Fibroblast of lung (primary cell): ENCODE results near the gene CLIC5. TPM values are rescaled to one million over a fixed set of nuclear protein-coding genes. Genes with fewer than 3 reads are reported as not detected.

Experiments
- DNase-seq, 2 donors: peaks; one replicate each; pipeline versions ENCODE4 v3.0.0 to v3.0.0-alpha.2; 2010; ENCODE audit warnings: low read depth in 2 of 2
- H2AFZ ChIP-seq: 2 replicates; pipeline ENCODE4 v1.5.1; 2012; ENCODE audit warnings: low read length, control low read depth, inconsistent platforms
- H3K27ac ChIP-seq: 2 replicates; pipeline ENCODE4 v1.5.1; 2011; ENCODE audit warnings: low read length, control low read depth; ENCODE audit not compliant: insufficient read depth
- H3K27me3 ChIP-seq: 2 replicates; pipeline ENCODE4 v1.5.1; 2011; ENCODE audit warnings: mild to moderate bottlenecking, low read length; ENCODE audit not compliant: control insufficient read depth, insufficient read depth
- H3K36me3 ChIP-seq: 2 replicates; pipeline ENCODE4 v1.5.1; 2011; ENCODE audit warnings: low read length; ENCODE audit not compliant: control insufficient read depth, insufficient read depth
- H3K4me1 ChIP-seq: 2 replicates; pipeline ENCODE4 v1.5.1; 2011; ENCODE audit warnings: low read length; ENCODE audit not compliant: control insufficient read depth, insufficient read depth; ENCODE audit errors: extremely low read depth
- H3K4me2 ChIP-seq: 2 replicates; pipeline ENCODE4 v1.5.1; 2011; ENCODE audit warnings: low read length, control low read depth; ENCODE audit not compliant: insufficient read depth; ENCODE audit errors: extremely low read depth
- H3K4me3 ChIP-seq, 4 experiments: fragments of 200-600 bp in 1 of 4; sonication (generic) in 1 of 4; replicated peaks in 1 of 4; 2 replicates each; pipeline ENCODE4 v1.5.1; 2011 to 2016; ENCODE audit warnings: low read length in 4 of 4, low read depth in 3 of 4, mild to moderate bottlenecking in 3 of 4, control low read depth in 2 of 4, inconsistent platforms in 1 of 4, mixed read lengths in 1 of 4; ENCODE audit not compliant: insufficient read depth in 1 of 4; ENCODE audit errors: control extremely low read depth in 1 of 4
- H3K79me2 ChIP-seq: 2 replicates; pipeline ENCODE4 v1.5.1; 2012; ENCODE audit warnings: mild to moderate bottlenecking, low read length, inconsistent platforms; ENCODE audit not compliant: control insufficient read depth, insufficient read depth
- H3K9ac ChIP-seq: 2 replicates; pipeline ENCODE4 v1.5.1; 2011; ENCODE audit warnings: mild to moderate bottlenecking, low read length, control low read depth; ENCODE audit not compliant: insufficient read depth
- H3K9me3 ChIP-seq: 2 replicates; pipeline ENCODE4 v1.5.1; 2012; ENCODE audit warnings: low read depth, low read length; ENCODE audit not compliant: control insufficient read depth, insufficient read depth
- H4K20me1 ChIP-seq: 2 replicates; pipeline ENCODE4 v1.5.1; 2011; ENCODE audit warnings: low read length; ENCODE audit not compliant: control insufficient read depth, insufficient read depth; ENCODE audit errors: extremely low read depth
- EZH2 ChIP-seq: IDR thresholded peaks from 2 replicates; pipeline ENCODE4 v1.5.1; 2012; ENCODE audit warnings: low read length, control low read depth, mild to moderate bottlenecking; ENCODE audit errors: missing control alignments
- polyA plus RNA-seq, 2 donors: library from polyadenylated mRNA; depleted of rRNA in 1 of 2; stranded (reverse) in 1 of 2; unstranded in 1 of 2; fragments of >200 nt; gene quantifications; 2 replicates each; pipeline ENCODE4 v1.2.1, GENCODE V29; 2011 to 2012; ENCODE audit warnings: missing spikeins in 1 of 2
- total RNA-seq: library from RNA; depleted of rRNA; stranded (reverse); fragments of >200 nt; gene quantifications from 2 replicates; pipeline ENCODE4 v1.2.1, GENCODE V29; 2014
- TF ChIP-seq, protein P1 (sequence below), 2 donors: IDR thresholded peaks in 1 of 2; conservative IDR thresholded peaks in 1 of 2; 1 replicate in 1 of 2; 2 replicates in 1 of 2; pipeline ENCODE4 v1.5.1; 2011 to 2012; ENCODE audit warnings: low read length in 2 of 2, control low read depth in 1 of 2, inconsistent platforms in 1 of 2, low read depth in 1 of 2, mild to moderate bottlenecking in 1 of 2

The CLIC5 gene
- total and polyA plus RNA-seq, 2 donors (not counting 1 experiment from before 2014, with no cell fraction given): 0.03 TPM; not detected in 1

- TF ChIP-seq, protein P1, sequence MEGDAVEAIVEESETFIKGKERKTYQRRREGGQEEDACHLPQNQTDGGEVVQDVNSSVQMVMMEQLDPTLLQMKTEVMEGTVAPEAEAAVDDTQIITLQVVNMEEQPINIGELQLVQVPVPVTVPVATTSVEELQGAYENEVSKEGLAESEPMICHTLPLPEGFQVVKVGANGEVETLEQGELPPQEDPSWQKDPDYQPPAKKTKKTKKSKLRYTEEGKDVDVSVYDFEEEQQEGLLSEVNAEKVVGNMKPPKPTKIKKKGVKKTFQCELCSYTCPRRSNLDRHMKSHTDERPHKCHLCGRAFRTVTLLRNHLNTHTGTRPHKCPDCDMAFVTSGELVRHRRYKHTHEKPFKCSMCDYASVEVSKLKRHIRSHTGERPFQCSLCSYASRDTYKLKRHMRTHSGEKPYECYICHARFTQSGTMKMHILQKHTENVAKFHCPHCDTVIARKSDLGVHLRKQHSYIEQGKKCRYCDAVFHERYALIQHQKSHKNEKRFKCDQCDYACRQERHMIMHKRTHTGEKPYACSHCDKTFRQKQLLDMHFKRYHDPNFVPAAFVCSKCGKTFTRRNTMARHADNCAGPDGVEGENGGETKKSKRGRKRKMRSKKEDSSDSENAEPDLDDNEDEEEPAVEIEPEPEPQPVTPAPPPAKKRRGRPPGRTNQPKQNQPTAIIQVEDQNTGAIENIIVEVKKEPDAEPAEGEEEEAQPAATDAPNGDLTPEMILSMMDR (conservative IDR thresholded peaks at IDR 0.05 in 1 of 2, IDR thresholded peaks at IDR 0.05 in 1 of 2; ENCODE audit: low read depth in 1 of 2, low read length in 2 of 2): no peak
- H2AFZ ChIP-seq: no peak overlapping the region
- H3K9me3 ChIP-seq: no peaks in the 10 kb centered on the region
- H4K20me1 ChIP-seq: no peaks in the 10 kb centered on the region
- H3K9ac ChIP-seq: no peak overlapping the region
- H3K36me3 ChIP-seq: no peaks in the 10 kb centered on the region
- peaks cover 2% of the 10 kb centered on the region for H3K27me3 ChIP-seq
- H3K4me3 ChIP-seq: no peak overlapping the region
- H3K4me2 ChIP-seq: no peak overlapping the region
- DNase-seq: no peak
- H3K79me2 ChIP-seq: no peaks in the 10 kb centered on the region
- no peak overlapping the region for H3K27ac ChIP-seq
- H3K4me1 ChIP-seq: no peaks in the 10 kb centered on the region
These were observed 16.7 kb upstream of the CLIC5 start for GRCh38 chr6:46032110-46032998.

- H3K4me2 ChIP-seq: no peak overlapping the region
- H3K36me3 ChIP-seq: no peaks in the 10 kb centered on the region
- TF ChIP-seq EZH2: no peak
- TF ChIP-seq, protein P1 (conservative IDR thresholded peaks at IDR 0.05 in 1 of 2, IDR thresholded peaks at IDR 0.05 in 1 of 2; ENCODE audit: low read depth in 1 of 2, low read length in 2 of 2): no peak
- H3K4me3 ChIP-seq: no peak overlapping the region
- no peaks in the 10 kb centered on the region for H3K9me3 ChIP-seq
- peaks cover 2% of the 10 kb centered on the region for H3K27me3 ChIP-seq
- DNase-seq: no peak
- no peak overlapping the region for H3K27ac ChIP-seq
- no peaks in the 10 kb centered on the region for H4K20me1 ChIP-seq
- H3K79me2 ChIP-seq: no peaks in the 10 kb centered on the region
- no peak overlapping the region for H2AFZ ChIP-seq
- H3K9ac ChIP-seq: no peak overlapping the region
- H3K4me1 ChIP-seq: no peaks in the 10 kb centered on the region
These were observed 13.9 kb upstream of the CLIC5 start for GRCh38 chr6:46029602-46030001.

GRCh38 chr6:46026307-46026706 is 10.6 kb upstream of the CLIC5 start:
- Histone ChIP-seq H4K20me1 (no peaks in the 10 kb centered on the region), H3K9ac (no peak overlapping the region), H3K9me3 (no peaks in the 10 kb centered on the region), H3K4me1 (no peaks in the 10 kb centered on the region), H2AFZ (no peak overlapping the region), H3K4me3 (no peak overlapping the region), H3K27me3 (peaks cover 2% of the 10 kb centered on the region), H3K36me3 (no peaks in the 10 kb centered on the region), H3K79me2 (no peaks in the 10 kb centered on the region), H3K27ac (no peak overlapping the region), H3K4me2 (no peak overlapping the region)
- no peak for DNase-seq
- TF ChIP-seq EZH2: no peak
- TF ChIP-seq, protein P1 (conservative IDR thresholded peaks at IDR 0.05 in 1 of 2, IDR thresholded peaks at IDR 0.05 in 1 of 2; ENCODE audit: low read depth in 1 of 2, low read length in 2 of 2): no peak
